GM19240 (cell line): ENCODE results near the gene MALRD1.

Source experiments
- DNase-seq: peaks from one replicate; pipeline ENCODE4 v3.0.0; 2011; ENCODE audit warnings: low spot score; ENCODE audit not compliant: insufficient read length

Gene MALRD1

DNA sequence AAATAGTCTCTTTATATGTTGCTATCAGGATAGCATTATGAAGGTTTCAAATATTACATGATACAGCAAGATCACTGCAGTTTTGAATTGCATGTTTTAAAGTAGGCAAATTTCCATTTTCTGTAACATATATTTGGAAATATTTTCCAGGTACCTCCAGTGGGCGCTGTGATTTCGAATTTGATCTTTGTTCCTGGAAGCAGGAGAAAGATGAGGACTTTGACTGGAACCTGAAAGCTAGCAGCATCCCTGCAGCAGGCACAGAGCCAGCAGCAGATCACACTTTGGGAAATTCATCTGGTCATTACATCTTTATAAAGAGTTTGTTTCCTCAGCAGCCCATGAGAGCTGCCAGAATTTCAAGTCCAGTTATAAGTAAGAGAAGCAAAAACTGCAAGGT, 299.0 kb downstream of the MALRD1 start:
- DNase-seq = no peak

DNA sequence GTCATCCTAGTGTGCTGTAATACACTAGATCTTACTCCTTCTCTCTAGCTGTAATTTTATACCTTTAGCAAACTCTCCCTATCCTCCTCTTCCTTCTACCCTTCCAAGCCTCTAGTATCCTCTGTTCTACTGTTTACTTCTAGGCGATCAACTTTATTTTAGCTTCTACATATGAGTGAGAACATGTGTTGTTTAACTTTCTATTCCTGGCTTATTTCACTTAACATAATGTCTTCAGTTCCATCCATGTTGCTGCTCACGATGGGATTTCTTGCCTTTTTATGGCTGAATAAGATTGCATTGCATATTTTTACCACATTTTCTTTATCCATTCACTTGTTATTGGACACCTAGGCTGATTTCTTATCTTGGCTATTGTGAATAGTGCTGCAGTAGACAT, 318.6 kb downstream of the MALRD1 start:
- no peak for DNase-seq

DNA sequence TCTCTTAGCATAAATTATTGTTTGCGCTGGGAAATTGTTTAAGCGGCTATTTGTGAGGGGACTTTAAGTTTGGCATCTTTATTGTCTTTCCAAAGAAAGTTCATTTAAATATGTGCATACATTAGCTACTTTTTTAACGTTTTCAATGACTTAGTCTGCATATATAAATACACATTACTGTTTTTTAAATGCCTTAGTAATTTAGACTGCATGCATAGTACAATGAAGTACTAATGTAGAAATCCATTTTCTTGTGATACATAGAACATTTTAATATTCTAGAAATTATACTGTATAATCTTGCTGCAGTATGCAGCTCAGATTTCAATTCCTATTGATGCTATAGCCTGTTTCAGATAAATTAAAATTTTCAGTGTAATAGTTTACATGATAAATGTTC, 325.4 kb downstream of the MALRD1 start:
- DNase-seq = no peak

DNA sequence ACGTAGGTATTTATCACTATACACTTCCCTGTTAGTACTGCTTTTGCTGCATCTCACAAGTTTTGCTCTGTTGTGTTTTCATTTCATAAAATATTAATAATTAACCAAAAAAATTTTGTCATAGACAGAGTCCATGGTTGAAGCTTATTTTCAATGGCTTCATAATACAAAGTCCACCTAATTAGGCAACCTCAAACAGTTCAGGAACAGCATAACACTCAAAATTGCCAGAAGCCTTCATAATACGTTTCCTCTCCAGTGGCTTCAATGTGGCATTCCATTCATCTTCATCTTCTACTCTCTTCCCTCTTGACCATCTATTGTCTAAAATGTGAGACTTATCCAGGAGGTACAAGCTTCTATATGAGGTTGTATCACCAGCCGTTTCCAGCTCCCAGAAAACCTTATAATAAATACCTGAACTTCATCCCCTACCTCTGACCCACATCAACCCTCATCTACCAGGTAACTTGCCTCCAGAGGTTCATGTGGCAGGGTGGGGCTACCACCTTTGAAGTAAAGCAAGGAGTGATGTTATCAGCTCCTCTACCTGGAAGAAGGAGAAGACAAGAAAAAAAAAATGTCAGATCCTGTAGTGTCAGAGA, 337.3 kb downstream of the MALRD1 start:
- no peak for DNase-seq

DNA sequence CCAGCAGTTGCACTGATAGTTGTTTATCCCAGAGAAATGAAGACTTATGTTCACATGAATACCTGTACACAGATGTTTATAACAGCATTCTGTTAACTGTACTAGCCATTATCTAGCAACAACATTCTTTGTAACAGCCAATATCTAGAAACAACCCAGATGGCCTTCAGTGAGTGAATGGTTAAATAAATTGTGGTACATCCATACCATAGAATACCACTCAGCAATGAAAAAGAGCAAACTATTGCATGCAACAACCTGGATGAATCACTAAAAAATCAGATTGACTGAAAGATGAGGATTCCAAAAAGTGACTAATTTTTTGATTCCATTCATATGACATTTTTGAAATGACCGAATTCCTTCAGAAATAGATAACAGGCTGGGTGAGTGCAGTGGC, 360.3 kb downstream of the MALRD1 start:
- no peak for DNase-seq

DNA sequence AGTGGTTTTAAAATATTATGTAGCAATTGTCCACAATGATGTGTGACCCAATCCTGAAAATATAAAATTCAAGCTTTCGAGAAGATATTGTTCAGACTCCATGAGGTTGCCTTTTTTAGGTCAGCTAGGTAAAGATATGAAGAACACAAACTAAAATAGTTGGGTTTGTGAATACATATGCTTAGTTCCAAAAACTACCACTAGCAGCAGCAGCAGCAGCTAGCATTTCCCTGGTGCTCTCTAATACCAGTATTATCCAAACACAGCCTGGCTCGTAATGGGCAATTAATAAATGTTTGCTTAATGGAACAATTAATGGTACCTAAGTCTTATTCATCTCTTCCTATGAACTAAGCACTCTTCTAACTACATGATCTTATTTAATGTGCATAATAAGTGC, 362.5 kb downstream of the MALRD1 start:
- no peak for DNase-seq

DNA sequence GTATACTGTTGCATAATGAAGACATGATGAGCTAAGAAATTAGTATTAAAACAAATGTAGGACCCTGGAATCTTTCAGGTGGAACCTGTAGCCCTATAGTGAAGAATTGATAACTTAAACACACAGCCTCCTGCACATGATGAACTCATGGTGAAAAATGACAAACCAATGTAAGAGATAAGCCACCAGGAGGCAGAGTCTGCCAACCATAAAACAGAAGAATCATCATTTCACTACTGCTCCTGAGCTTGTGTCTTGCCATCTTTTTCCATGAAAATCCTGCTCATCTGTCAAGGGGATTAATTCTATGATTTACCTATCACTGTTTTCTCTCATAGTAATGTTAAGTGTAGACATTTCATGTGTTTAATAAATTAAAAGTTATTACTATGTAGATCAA, 363.9 kb downstream of the MALRD1 start:
- no peak for DNase-seq

DNA sequence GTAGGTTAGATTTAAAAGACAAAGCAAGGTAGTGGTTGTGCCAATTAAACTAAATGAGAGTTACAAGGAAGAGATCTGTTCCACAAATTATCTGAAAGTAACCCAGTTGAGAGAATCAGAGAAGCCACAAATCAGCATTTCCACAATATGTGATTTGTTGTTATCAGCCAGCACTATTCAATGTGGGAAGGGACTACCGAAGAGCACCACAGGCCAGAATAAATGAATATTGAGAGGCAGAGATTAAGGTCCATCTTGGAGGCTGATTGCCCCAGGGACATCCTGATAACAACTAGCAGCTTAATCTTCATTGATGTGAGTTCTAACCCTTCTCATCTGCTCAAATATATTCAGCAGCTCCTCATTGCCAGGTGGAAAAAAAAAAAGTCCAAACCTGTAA, 367.6 kb downstream of the MALRD1 start:
- DNase-seq = no peak

DNA sequence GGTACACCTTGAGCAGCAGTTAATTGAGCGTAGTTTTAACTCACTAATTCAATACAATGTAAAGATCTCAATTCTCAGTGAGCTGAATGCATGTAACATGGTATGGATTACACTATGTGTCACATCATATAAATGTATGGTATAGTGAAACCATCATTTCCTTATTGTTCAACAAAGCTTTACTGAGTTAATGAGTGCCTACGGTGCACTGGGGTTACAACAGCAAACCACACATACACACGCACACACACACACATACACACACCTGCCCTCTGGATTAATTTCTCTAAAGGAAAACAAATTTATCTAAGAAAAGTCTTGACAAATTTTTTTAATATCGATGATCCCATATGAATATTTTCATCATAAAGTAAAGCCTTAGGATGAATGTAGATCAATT, 369.1 kb downstream of the MALRD1 start:
- no peak for DNase-seq

DNA sequence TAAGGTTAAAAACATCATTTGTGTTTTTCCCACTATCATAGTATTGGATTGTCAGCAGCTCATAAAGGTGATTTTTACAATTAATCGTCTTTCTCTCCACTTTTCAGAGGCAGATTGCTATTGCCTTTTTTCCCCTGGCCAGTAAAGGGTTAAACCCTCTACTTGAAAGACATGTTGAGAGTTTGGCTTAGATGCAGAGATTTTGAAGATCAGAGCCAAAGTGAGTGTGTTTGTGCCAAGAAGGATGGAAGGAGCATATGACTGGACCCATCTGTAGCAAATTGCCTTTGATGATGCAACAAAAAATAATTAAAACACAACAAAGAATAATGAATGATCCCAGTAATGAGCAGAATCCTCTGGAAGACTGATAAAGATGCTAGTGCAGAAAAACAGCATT, 373.1 kb downstream of the MALRD1 start:
- DNase-seq = no peak

DNA sequence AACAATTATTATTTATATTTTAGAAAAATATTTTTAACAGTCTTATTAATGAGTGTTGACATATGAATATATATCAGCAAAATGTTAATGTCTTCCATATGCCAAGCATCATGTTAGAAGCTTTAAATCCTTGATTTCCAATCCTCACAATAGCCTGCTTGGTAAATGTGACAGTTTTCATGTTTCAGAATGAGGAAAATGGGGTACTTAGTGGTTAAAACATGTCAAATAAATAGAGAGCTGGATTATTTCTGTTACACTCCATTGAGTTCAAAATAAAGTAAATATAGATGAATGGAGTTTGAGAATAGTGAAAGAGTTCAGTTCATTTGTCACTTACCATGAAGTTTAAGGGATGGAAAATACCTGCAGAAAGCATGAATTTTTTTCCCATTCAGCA, 377.4 kb downstream of the MALRD1 start:
- DNase-seq = no peak

DNA sequence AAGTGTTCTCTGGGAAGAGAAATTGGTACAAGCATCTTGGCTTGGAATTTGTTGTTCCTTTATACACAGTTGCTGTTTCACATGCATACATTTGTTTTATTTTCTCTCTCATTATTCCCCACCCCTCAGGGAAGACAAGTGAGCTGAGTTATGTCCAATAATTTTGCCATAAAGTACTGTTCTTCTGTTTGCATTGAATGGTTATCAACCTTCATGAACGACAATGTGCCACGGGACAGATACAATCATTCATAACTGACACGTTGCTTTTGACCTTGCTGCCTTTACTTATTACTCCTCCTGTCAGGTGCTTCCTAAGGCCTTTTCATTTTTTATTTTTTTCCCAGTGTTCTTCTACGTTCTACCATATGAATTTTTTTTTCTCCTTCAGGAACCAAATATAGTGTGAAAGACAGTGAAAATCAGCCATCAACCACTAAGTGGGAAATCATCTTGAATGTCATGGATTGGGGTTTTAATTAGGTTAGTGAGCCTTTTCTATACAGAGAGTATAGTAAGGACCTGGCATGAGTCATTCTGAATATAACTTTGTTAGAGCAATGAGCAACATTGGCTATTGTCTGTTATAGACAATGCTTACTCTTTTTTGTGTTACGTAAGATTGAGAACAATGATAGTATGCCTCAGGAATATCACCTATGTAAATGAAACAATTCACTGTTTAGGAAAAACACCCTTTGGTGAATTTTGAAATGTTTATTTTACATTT, 383.2 kb downstream of the MALRD1 start:
- no peak for DNase-seq

DNA sequence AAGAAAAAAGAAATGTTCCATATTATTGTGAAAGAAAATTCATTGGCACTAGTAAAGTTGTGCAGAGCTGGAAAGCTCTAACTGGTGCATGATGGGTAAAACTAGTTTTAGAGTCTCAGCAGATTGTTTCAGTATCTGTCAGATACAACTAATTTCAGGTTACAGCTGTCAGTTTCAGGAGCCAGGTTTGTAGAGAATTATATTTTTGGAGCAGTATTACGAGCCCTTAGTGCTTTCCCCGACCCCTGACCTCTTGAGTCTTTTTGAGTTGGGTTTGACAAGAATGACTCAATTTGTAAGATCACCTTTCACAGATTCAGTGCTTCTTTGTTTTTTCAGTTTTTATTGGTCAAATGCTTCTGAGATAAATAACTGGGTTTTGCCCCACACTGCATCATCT, 401.3 kb downstream of the MALRD1 start:
- no peak for DNase-seq

DNA sequence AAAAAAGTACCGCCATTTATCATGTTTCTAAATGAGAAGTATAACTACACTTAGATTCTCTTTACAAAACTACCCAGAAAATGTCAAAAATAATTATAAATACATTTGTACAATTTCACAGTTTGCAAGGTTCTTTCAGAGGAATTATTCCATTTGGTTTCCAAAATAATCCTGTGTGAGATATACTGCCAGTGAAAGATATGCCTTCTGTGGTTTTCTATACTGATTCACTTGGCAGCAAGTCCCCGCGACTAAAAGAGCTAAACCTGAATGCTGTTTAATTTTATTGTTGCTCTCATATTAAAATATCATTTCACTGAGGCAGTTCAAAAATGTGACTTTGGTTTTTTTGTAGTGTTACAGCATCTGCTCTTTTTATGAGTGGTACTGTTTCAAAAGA, 402.8 kb downstream of the MALRD1 start:
- DNase-seq = no peak

DNA sequence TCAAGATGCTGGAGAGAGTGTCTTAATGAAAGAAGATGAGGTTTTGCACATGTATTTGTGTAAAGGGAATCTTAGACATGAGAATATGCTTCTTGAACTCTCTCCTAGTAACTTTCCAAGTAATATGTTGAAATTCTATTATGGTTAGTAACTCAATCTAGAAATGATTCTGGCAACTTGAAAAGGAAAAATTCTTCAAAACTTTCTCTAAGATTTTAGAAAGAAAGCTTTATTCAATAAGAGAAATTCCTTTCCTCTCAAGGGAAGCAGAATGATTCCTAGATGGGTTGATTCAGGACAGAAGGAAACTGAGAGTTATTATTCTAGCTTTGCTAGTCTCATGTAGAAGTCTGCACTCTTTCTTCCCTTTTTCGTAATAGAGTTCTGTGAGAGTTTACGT, 403.3 kb downstream of the MALRD1 start:
- no peak for DNase-seq

DNA sequence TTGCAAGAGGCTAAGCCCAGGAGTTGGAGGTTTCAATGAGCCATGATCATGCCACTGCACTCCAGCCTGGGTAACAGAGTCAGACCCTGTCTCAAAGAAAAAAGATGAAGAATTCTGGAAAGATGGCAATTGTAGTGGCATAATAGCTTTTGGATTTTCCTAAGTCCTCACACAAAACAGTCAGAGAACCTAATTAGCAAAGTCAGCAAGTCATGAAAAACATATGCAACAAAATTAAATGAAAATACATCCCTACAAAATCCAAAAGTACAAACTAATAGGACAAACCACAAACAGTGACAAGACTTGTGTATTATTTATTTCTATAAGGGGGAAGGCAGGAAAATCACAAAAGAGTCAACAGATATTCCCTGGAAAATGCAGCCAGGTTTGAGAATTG, 405.4 kb downstream of the MALRD1 start:
- no peak for DNase-seq

DNA sequence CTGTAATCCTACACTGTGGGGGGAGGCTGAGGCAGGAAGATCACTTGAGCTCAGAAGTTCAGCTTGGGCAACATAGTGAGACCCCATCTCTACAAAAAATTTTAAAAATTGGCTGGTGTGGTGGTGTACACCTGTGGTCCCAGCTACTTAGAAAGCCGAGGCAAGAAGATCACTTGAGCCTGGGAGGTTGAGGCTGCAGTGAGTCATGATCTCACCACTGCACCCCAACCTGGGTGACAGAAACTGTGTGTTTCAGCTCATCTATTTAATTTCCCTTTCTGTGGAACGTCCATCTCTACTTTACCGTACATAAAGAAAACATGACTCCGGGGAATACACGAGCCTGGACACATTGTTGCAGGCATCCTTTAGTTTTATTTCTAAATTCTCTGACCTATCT, 413.0 kb downstream of the MALRD1 start:
- DNase-seq = no peak

DNA sequence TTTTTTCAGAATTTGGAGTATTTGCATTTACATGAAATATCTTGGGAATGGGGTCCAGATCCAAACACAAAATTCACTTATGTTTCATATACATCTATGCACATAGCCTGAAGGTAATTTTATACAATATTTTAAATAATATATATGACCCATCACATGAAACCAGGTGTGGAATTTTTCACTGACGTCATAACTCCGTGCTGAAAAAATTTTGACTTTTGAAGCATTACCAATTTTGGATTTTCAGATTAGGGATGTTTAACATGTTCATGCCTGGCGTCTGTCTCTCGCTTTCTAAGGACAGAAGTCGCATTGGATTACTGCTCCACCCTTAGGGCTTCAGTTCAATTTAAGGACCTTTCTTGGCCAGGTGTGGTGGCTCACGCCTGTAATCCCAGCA, 418.1 kb downstream of the MALRD1 start:
- DNase-seq = no peak

DNA sequence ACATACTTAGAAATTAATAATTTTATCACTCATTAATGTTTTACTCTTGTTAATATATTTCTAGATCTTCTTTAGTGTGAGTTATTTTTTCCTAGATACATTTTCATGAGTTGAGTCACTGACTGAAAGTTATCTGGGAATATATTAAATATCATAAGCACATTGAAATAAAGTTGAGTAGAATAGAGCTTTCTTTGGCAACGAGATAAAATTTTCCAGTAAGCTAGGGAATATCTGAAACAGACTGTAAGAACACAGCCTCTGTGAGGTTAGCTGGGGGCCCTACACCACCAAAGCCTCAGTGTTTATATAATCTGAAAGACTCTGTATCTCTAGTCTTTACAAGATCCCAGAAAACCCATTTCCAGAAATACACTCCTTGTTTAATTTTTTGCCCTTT, 419.8 kb downstream of the MALRD1 start:
- DNase-seq = no peak

DNA sequence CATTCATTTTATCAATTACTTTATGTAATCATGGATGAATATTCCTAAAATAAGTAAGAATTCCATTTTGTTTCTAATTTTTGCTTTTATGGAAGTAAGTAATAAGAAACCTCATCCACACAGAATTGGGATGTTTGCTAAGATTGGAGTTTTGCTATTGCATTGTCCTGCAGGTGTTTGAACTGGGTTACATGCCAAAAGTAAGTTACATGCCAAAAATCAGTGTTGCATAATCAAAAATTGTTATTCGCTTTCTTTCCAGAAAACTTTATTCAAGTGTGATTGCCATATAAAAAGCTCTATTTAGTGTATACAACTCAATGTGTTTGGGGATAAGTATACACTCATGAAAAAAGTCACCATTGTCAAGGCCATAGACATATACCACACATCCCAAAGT, 420.9 kb downstream of the MALRD1 start:
- no peak for DNase-seq

DNA sequence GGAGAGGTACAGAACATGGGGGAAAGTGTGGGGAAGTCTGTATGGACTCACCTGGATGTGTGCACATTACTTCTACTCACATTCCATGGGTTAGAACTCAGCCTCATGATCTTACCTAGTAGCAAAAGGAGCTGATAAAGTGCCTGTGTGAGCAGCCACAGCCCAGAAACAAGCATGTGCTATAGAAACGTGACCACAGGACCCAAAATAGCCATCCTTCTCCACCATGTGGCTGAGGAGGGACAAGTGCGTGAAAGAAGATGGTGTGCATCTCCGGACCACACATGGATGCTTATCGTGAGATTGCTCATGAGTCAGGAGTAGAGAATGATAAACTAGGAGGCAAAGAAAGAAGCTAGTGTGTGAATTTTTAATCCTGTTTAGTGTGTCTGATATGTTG, 431.3 kb downstream of the MALRD1 start:
- DNase-seq = no peak

DNA sequence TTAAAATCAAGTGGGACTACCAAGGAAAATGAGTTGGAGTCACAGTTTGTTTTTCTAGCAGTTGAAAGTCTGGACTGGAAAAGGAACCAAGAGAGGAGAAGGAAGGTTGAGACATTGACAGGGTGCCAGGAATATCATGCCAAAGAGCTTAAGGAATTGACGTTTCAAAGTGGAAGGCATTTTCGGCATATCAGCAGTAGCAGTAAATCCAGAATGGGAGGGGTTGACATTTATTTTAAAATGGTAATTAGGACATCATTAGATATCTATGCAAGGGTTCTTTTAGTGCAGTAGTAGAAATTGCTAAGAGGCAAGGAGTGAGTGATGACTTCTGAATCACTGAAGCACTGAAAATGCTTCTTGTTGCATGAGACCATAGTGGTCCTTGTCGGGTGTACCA, 431.8 kb downstream of the MALRD1 start:
- DNase-seq = no peak

DNA sequence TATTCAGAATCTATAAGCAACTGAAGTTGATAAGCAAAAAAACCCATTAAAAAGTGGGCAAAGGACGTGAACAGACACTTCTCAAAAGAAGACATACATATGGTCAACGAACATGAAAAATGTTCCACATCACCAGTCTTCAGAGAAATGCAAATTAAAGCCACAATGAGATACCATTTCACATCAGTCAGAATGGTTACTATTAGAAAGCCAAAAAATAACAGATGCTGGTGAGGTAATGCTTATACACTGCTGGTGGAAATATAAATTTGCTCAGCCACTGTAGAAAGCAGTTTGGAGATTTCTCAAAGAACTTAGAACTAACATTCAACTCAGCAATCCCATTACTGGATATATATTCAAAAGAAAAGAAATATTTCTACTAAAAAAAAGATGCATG, 434.8 kb downstream of the MALRD1 start:
- DNase-seq = no peak
